ENCODE data around the gene SLC9C2.

Gene SLC9C2

DNA sequence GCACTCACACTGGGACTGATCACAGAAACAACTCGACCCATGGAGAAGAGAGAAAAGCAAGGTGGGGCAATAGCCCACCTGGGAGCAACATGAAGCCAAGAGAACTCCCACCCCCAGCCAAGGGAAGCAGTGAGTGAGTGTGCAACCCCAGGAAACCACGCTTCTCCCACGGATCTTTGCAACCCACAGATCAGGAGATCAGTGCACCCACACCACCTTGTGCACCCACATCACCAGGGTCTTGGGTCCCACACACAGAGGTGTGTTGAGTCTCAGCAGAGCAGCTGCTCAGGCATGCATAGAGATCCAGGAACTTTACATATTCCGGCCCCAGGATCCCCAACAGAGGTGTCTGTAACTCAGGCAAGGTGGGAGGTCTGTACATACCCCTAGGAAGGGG lies 143.0 kb downstream of the SLC9C2 start:
- Histone ChIP-seq H3K4me3 (no peak overlapping the region), H3K27me3 (ENCODE audit: low read depth) (no peaks in the 10 kb centered on the region), H3K4me1 (no peaks in the 10 kb centered on the region), H3K9me3 (no peaks in the 10 kb centered on the region), H3K36me3 (replicated peaks) (peaks cover 5% of the 10 kb centered on the region; the same call in 1 of the 2 replicates)
- in situ Hi-C loops (cut with MboI; ENCODE audit: low sequenced_read_pairs) = no loop called here
- no peak for DNase-seq (ENCODE audit: low spot score in 2 of 2)

GRCh38 chr1:173454966-173455524 lies 147.8 kb downstream of the SLC9C2 start:
- no peak for DNase-seq (ENCODE audit: low spot score in 2 of 2)
- no peaks in the 10 kb centered on the region for H3K36me3 ChIP-seq (replicated peaks)
- H3K4me3 ChIP-seq = no peak overlapping the region
- H3K27me3 ChIP-seq (ENCODE audit: low read depth) = no peaks in the 10 kb centered on the region
- in situ Hi-C loops (cut with MboI; ENCODE audit: low sequenced_read_pairs) = no loop called here
- no peaks in the 10 kb centered on the region for H3K9me3 ChIP-seq
- no peaks in the 10 kb centered on the region for H3K4me1 ChIP-seq

DNA sequence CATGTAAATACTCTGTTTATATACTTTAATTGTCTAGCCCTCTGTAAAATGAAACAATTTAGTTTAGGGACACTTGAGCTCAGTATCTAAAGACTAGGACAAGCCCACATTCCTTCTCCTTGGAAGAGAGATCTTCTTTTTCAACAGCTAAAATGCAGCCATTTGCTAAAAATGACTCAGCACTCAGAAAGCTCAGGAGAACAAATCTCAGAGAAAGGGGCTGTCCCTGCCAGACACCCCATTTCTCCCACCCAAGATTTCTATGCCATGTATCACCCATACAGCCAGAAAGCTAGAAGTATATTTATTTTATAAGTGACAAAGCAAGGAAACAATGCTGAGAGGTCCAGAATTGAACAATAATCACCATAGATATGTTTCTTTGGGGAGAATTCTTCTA lies 148.9 kb downstream of the SLC9C2 start:
- no peak for DNase-seq (ENCODE audit: low spot score in 2 of 2)

GRCh38 chr1:173451981-173452380 lies 150.9 kb downstream of the SLC9C2 start:
- Histone ChIP-seq H3K27me3 (ENCODE audit: low read depth) (no peaks in the 10 kb centered on the region), H3K36me3 (replicated peaks) (no peaks in the 10 kb centered on the region), H3K4me3 (no peak overlapping the region), H3K4me1 (peaks cover 7% of the 10 kb centered on the region), H3K9me3 (no peaks in the 10 kb centered on the region; the same call in 1 of the 2 replicates)
- in situ Hi-C loops (cut with MboI; ENCODE audit: low sequenced_read_pairs) = no loop called here
- no peak for DNase-seq (ENCODE audit: low spot score in 2 of 2)

More for the DNA sequence above, 148.9 kb downstream of the SLC9C2 start:
- Histone ChIP-seq H3K4me1 (peaks cover 5% of the 10 kb centered on the region), H3K9me3 (no peaks in the 10 kb centered on the region), H3K36me3 (replicated peaks) (no peaks in the 10 kb centered on the region), H3K4me3 (no peak overlapping the region), H3K27me3 (ENCODE audit: low read depth) (no peaks in the 10 kb centered on the region)
- in situ Hi-C loops (cut with MboI; ENCODE audit: low sequenced_read_pairs) = no loop called here
